Limb (tissue), 2 donors: ENCODE results near the gene SIRPB1.
"Not testable (repeated sequence)": the region's sequence is repeated elsewhere in the genome, so short reads cannot be mapped to it uniquely, and the experiment has no call there.

Experiments
- DNase-seq, 2 donors: peaks; one replicate each; pipeline ENCODE4 v3.0.0-alpha.2; 2016; ENCODE audit errors: extremely low spot score in 2 of 2

SIRPB1 gene

GRCh38 chr20:1600736-1601135 lies 19.1 kb downstream of the SIRPB1 start:
- DNase-seq, result no peak

GRCh38 chr20:1595333-1595732 lies 24.5 kb downstream of the SIRPB1 start:
- no peak for DNase-seq

- no peak for DNase-seq
These were observed 31.0 kb downstream of the SIRPB1 start for GRCh38 chr20:1588533-1589460.

- no peak for DNase-seq
These were observed 31.9 kb downstream of the SIRPB1 start for GRCh38 chr20:1587781-1588532.

GRCh38 chr20:1579488-1579887 lies 40.3 kb downstream of the SIRPB1 start:
- DNase-seq, result no peak

GRCh38 chr20:1577906-1578305 lies 41.9 kb downstream of the SIRPB1 start:
- DNase-seq, result no peak

GRCh38 chr20:1577313-1577712 lies 42.5 kb downstream of the SIRPB1 start:
- DNase-seq, result not testable (repeated sequence)

GRCh38 chr20:1576641-1577040 lies 43.2 kb downstream of the SIRPB1 start:
- no peak for DNase-seq

GRCh38 chr20:1576003-1576402 lies 43.8 kb downstream of the SIRPB1 start:
- not testable (repeated sequence) for DNase-seq

GRCh38 chr20:1571583-1571982 lies 48.2 kb downstream of the SIRPB1 start:
- DNase-seq, result not testable (repeated sequence)
